HG02973 (cell line): Measurements from ENCODE around the gene CKS1B.

Experiments
- ATAC-seq: cut with Tn5 transposase; IDR thresholded peaks from one replicate; pipeline ENCODE4 v1.9.1; 2021; ENCODE audit warnings: moderate library complexity; ENCODE audit not compliant: unreplicated experiment

Gene CKS1B

DNA sequence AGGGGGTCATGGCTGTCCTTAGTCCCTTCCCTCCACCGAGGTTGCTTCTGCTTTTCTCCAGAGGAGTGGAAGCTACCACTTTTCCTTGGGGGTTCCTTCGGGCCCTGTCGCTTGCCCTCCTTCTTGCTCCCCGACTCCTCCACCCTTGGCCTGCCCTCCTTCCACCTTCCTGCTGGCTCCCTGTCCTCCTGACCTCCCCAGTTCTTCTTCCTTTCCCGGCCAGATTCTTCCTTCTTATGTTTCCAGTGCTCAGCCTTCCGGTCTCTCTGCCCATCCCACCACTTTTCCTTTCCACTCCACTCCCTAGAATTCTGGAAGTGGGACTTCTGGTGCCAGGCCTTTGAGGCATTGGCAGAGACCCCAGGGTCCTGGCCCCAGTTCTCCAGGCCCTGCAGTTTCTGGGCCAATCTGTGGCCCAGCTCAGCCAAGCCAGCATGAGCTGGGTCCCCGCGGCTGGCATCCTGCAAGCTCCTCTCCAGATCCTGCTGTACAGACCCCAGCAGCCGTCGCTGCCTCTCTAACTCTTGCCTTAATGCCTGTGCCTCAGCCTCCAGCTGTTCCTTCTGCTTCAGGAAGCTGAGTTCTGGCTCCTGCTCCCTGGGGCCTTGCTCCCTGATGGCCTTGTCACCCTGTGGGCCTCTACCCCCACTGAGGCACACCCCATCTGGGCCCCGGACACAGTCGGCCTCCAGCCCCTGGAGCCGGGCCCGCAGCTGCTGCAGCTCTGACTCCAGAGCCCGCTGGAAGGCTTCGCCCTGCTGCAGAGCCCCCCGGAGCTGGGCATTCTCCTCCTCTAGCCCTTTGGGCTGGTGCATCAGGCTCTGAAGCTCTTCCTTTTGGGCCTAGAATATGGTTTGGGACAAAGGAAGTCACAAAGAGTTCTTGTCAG is 28.3 kb upstream of the CKS1B start:
- ATAC-seq = no peak

DNA sequence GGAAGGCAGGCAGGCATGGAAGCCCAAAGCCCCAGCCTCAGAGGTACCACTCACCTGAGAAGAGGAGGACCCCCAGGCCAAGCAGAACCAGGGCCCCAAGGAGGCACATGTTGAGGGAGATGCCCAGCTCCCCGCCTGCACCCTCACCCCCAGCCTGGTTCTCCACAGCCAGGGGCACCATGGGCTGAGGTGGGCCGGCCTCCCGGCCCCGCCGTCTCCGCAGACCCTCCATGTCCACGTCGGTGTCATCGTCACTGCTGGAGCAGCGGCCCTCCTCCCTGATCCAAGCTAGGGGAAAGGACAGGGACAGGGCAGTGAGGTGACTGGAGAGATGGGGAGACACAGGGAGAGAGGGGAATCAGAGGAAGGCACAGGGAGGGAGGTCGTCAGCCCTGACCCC is 26.4 kb upstream of the CKS1B start:
- no peak for ATAC-seq

DNA sequence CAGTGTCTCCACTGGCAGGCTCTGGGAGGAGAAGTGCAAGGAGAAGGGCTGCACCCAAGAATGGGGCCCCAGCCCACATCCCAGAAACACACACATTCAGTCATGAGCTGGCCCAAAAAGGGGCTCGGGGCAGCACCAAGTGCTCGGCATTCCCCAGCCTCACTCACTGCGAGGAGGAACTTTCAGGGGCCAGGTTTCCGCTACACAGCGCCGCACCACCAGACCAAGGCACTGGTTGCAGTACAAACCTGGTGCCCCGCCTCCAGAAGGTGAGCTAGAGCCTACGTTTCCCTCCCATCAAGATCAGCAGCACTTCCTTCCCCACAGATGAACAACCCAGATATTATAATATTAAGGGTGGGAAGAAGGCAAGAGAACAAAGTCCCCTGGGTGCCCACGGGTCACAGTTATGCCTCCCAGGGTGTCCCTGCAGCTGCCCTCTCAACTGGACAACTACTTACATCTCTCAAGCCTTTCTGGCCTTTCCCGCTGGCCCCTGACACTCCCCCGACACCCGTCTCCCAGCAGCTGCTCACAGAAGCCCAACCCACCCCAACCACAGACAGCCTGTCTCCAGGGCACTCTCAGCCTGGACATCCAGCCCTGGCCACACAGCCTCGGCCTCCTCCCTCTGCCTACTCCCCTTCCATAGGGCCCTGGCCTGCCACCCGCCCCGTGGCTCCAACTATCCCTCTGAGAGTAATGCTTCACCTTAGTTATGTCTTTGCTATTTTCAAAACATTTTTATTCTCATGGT is 22.4 kb upstream of the CKS1B start:
- no peak for ATAC-seq

DNA sequence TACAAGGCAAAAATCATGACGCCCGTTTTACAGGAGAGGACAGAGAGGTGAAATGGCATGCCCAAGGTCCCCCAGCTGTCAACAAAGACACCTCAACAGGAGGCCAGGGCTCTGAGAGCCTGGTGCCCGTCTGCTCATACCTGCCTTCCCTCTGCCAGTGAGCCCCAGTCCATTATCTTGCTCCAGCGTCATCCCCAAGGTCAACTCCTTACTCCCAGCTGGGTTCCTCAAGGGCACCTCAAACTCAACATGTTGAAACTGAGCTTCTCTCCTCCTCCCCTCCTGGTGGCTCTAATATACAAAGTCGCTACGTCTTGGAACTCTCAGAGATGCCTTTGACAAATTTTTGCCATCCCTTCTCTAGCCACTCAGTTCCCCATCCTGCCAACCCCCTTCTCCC is 21.8 kb upstream of the CKS1B start:
- no peak for ATAC-seq

DNA sequence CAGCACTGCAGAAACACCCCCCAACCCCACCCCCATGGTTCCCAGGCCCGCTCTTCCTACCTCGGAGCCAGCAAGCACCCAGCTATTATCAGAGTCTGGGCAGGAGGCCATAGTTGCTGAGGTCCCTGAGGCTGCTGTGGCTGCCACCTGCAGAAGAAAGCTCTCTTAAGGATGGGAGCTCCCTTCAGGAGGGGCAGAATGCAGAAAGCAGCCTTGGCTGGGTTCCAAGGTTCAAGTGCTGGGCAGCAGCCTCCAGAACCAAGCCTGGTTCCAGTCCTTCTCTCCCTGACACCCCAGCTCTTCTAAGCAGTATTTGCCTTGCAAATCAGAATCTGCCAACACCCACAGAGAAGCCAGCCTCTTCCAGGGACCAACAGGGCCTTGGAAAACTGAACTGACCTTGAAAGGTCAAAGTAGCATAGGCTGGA is 20.9 kb upstream of the CKS1B start:
- ATAC-seq = no peak

DNA sequence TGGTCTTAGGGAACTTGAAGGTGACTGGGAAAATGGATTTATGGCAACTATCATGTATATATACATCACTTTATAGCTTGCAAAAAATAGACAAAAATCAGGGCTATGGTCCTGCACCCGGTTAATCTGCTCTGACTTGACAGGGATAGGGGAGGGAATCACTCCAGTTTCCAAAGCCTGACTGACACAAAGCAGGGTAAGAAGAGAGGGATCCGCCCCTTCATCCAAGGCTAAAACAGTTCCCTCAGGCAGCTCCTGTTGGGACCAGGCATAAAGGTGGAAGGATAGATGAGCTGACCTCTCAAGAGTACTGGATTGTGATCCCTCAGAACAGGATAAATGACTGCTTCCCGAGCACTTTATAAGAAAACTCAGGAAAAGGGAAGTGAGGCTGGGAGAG is 19.9 kb upstream of the CKS1B start:
- no peak for ATAC-seq

DNA sequence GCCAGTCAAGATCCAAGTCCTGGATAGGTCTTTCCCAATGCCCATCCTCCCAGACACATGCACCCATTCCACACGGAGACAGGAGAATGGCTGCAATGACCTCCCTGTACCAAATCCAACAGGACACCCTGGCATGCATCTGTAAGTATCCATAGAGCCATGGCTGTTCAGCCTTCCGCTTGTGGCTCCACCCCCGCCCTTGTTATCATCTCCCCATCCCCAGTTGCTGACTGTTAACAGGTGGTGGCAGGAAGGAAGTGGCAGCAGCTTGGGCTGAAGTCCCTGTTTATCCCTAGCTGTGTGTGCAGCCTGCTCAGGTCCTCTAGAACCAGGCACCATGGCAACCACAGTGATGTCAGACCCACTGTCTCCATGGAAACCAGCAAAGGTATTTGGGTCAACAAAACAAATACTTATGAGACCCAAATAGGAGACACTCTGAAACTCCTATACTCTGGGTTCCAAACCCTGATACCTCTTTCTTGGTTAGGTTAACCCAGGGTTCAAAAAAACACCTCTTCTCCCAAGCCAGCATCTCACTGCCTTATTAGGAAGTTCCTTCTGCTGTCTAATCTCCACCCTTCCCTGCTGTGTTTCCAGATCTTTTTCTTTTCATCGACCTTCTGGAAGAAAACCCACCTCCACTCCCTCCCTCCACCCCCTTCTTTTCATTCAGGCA is 19.3 kb upstream of the CKS1B start:
- peak; percentile 64 for ATAC-seq

DNA sequence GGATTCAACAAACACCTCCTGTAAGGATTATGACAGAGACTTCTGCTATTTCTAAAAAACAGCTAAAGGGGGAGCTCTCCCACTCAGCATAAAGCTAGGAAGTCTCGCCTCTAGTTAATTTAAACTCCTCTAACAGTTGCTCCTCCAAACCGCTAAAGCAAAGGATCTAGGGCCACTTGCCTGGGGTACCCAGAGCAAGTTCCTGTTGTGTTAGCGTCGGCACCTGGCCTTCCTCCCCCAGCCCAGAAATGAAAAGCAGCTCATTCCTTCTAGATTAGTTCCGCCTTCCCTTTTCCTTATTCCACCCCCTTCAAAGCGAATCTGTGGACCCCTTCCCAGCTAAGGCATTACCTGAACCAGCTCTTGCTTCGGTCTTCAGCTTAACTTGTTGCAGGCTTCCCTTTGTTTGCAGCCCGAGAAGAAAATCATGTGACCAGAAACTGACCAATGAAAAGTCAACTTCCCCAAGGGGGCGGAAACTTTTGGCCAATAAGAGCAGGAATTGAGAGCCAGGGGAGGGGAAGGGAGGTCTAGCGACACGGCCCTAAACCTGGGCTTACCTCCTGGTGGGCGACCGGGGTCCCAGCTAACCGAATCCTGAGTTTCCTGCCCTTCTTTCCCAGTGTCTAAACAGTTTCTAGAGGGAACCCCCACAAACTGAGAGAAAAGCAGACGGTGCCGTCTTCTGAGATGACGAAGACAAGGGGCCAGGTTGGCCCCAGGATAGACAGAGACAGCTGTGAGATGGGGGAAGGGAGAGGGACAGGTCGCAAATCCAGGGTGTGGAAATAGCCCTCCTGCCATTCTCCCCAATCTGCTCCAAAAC is 18.6 kb upstream of the CKS1B start, which contains the start of gene PBXIP1:
PBXIP1 (minus strand) TSS at position 382 of the 826 bp plus-strand sequence. CDS start 2,378 bp downstream, outside the sequence.
- ATAC-seq = peak; percentile 42

DNA sequence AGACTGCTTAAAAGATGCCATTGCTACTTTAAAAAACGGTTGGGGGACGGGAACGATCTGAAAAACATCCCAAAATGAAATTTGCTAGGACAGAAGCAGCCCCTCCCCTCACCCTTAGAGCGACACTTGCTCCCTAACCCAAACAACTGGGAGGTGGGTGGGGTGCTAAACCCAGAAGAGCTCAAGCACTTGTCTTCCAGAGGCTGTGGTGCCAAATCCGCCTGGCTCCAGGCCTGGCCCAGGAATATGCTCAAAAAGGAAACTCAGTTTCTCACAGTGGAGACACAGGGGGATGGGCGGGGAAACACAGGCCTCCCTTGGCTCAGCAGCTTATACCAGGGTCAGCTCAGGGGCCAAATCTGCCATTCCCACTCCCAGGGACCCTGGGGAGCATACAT is 17.9 kb upstream of the CKS1B start:
- no peak for ATAC-seq

DNA sequence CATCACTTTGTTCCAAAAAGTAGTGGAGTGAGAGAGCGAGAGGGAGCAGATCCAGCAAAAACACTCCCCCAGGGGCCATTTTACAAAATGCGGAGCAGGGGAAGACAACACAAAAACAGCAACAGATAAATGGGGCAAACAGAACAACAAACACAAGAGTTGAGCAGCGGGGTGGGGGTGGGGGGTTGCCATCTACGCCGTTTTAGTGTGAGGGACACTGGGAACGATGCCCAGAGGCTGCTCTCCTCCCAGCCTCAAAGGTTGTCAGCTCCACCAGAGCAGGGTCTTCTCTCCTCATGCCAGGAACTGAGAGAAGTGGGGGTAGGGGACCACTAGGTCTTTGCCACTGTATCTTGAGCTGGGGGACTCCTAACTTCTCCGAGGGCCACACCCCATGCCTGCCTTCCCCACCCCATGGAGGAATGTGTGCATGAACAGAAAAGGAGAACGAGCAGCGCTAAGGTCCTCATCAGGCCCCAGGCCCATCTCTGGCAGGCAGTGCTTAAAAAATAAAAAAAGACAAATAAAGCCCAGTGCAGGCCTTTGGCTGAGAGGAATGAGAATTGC is 17.3 kb upstream of the CKS1B start:
- ATAC-seq = no peak

DNA sequence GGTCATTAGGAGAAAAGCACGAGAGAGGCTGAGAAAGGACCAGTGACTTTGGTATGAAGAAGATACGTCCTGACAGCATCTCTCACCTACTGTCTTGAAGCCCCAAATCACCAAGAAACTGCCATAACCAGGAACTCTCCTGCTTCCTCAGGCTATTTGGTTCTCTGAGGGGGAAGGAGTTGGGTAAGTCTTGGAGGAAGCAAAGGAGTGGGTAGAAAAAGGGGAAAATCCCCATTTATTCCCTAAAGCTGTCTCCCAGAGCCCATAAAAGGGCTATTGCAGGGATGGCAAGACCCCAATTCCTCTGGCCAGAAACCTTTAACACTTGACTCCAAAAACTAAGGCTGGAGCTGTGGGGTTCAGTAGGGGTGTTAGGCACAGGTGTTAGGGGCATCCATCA is 16.4 kb upstream of the CKS1B start:
- no peak for ATAC-seq

DNA sequence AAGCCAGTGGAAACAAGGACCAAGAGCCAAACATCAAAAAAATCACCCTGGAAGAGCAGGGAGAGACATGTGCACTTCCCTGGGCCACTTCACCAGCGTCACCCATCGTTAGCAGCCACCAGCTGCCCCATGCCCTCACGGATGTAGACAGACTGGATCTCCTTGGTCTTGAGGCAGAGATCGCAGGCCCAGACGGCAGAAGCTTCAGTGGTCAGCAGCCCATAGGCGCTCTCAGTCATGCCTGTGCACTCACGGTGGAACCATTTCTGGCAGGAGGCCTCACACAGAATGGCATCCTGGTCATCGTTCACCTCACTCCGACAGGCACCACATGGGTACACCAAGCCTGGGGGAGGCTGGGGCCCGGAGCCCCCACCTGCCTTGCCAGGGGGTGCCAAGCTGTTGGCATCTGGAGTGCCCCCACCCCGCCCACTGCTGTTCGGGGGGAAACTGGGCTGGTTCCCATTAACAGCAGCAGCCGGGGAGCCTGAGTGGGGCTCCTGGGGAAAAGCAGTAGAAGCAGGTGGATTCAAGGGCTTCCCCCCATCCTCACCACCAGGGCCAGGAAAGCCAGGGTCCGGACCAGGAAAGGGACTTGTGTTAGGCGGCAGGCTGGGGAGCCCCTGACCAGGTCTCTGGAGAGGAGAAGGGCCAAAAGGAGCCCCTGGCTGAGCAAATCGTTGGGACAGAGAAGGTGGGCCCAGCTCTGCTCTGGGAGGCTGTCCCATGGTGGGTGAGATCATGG is 15.6 kb upstream of the CKS1B start:
- no peak for ATAC-seq

DNA sequence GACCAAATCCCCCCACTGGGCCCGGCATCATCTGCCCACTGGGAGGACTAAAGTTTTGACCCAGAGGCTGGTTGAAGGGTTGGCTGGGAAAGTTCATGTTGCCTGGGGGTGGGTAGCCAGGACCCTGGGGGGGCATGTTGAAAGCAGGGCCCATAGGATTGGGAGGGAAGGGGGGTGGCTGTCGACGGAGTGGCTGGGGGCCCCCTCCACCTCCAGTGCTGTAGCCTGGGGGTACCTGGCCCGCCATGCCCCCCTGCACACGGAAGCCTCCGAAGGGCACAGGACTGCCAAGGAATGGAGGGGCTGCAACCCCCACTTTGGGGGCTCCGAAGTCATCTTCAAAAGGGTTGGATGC is 15.1 kb upstream of the CKS1B start:
- ATAC-seq = no peak

DNA sequence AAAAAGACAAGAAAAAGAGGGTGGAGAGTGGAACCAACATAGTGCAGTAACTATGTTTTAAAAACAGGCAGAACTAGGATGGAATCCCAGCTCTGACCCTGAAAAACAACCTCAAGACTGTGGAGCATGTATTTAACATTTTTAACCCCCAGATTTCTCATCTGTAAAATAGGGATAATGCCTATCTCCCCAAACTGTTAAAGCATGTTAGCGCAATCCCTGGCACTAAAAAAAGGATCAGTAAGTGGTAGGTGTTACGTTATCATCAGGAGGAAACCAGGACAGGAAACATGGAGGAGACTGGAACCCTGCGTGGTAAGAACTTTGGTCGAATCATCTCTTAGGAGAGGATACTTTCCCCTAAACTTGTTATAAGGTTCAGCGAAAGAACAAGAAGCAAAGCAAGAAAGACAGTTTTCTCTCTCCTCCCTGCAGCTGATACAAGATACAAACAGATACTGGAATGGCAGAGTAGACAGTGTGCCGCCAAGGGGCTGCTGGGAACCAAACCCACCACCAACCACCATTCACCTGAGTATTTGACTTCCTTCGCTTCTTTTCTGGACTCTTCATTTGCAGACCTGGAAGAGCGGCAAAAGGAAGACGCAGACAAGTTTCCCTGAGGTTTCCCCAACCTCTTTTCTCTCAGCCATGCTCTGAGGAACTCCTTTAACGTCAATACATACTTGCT is 13.9 kb upstream of the CKS1B start:
- ATAC-seq = no peak

DNA sequence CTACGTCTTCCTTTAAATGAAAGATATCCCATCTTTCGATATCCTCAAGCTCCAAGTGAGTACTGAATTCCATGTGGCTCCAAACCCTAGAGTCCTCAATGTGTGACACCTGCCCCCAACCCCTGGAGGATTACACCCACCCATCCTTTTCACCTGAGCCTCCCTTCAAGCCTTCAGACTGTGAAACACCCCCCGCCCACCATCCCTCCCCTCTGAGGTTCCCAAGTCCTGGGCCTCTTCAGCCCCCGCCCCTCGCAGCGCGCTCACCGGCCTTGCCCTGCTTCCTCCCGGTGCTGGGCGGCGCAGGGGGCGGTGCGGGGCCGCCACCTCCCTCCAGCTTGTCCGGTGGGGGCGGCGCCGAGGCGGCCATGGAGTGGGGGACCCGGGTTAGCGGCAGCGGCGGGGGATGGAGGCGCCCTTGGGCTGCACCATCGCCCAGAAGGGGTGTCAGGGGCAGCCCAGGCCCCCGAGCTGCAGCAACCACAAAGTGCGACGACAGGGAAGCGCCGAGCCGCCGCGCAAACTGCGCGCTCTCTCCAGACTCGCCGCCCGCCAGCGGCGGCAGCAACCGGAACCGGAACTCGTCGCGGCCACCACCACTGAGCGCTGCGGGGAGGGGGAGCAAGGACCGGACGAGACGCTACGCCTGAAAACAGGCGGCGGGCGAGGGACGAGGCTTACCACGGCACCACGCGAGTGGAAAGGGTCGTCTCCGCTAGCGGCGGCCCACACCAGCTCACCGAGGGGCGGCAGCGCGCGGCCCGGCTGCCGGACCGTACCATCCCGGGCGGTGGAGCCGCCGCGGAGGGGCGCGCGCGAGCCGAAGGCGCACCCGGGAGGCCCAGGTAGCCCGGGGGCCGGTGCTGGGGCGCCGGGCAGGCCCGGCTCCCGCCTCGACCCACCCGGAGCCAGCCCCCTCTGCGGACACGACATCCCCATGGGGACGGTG is 13.0 kb upstream of the CKS1B start, which contains the start of gene PYGO2:
PYGO2 (minus strand) TSS at position 576 of the 949 bp plus-strand sequence; CDS start at position 370, 206 bp downstream.
- peak; percentile 58 for ATAC-seq

DNA sequence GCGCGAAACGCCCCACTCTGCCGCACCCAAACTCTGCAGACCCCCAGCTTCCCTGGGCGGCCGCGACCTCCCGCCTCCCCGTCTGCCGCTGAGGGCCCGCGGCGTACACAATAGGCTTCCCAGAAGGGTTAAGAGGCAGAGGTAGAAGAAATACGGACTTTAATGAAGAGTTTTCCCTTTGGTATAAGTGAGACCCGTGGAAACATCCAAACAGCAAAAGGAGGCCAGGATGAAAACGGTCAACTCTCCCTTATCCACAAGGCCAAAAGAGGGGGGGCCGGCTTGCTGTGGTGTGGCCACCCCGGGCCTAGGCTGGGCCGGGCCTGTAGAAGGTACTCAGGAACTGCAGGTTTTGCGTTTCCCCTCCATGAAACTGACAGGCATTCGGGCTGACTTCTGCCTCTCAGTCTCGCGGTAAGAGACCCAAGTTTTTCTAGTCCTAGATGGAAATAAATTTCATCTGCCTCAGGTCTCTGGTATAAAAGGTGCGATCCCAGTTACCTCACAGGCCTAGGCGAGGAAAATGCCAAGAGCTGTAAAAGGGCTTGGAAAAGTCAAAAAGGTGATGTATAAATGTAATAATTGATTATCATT is 12.2 kb upstream of the CKS1B start:
- ATAC-seq = no peak

DNA sequence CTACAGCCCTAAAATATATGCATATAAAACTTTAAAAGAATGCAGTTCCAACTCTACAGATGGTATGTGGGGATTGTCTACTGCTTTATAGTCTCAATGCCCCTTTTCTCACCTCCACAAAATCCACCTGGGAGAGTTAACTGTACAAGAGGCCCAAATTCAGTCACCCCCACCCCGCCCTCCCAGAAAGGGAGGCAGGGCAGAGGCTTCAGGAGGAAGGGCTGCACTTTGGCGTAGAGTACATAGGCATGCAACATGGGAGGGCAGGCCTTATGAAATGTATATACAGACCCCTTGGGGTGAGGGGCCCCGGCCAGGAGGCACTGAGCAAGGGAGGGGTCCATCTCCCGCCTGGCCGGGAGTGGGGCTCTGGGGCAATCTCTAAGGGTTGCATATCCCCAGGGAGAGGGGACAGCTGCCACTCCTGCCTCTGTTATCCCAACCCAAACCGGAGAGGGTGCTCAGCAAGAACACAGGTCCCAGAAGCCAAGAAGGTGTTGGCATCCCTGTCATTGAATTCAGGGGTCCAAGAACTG is 11.6 kb upstream of the CKS1B start:
- no peak for ATAC-seq
